ENCODE data around the gene ACTL6A.

The ACTL6A gene

DNA sequence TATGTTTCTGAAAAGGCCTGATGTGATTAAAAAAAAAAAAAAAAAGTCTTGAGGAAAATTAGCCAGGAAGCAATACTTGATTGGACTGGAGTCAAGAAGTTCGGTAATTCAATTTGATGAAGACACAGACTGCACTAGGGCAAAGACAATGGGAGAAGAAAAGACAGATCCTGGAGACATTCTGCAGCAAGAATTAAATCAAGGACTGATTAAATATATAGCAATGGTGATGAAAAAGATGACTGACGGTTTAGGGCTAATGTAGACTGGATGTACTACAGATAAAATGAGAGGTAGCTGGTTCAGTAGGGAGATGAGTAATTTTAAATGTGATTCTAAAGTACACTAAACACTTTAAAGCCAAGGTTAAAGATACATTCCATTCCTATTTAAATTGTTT is 27.9 kb downstream of the ACTL6A start:
- no peak for DNase-seq (ENCODE audit: low read depth)

DNA sequence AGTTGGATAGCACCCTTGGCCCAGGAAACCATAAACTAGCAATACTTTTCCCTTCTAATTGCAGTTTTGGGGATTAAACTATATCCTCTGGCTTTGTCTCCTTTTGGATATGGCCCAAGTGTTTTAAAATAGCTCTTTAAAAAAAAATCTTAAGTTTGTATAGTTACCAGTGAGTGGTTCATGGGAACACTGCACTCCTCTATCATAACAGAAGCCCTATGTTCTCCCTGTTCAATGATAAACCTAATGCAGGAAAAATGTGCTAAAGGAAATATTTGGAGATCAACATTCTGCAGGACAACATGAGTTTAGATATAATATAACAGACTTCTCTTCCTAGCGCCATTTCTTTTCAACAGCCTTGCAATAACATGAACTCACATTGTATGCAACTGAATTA is 28.6 kb downstream of the ACTL6A start:
- DNase-seq (ENCODE audit: low read depth), result no peak

DNA sequence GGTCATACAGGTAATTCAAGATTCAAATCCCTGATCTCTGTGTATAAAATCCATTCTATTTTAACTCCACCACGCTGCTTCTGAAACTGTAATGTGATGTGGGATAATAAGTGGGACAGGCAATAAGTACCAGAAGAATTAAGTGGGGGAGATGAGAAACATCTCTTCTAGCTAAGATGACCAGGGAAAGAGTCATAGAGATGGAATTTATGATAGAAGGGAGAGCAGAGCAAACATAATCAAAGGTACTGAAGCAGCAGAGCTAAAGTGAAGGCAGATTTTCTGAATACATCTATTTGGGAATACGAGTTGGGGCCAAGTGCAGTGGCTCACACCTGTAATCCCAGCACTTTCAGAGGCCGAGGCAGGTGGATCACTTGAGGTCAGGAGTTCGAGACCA is 36.8 kb downstream of the ACTL6A start:
- DNase-seq (ENCODE audit: low read depth), result no peak

DNA sequence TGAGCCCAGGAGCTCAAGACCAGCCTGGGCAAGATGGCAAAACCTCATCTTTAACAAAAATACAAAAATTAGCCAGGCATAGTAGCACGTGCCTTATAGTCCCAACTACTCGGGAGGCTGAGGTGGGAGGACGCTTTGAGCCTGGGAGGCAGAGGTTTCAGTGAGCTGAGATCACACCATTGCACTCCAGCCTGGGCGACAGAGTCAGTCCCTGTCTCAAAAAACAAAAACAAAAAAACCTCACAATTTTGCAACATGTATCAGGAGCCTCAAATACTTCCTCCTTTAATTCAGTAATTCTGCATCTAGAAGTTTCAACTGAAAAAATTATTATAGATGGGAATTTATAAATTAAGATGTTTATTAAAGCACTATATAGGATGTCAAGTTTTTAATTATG is 40.6 kb downstream of the ACTL6A start:
- no peak for DNase-seq (ENCODE audit: low read depth)

DNA sequence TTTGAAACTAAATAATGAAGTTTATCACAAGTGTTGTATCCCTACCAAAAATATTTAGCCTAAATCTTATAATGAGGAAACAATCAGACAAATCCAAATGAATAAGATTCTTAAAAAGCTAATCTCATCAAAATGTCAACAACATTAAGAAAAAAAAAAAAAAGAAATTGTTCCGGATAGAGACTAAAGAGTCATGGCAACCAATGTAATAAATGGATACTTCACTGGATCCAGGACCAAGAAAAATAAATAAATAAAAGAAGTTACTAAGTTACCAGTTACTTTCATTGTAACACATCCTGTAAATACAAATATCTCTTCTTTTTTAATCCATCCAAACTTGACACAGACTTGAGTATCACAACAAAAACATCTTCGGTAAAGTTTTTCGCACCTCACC is 41.1 kb downstream of the ACTL6A start:
- DNase-seq (ENCODE audit: low read depth), result no peak

DNA sequence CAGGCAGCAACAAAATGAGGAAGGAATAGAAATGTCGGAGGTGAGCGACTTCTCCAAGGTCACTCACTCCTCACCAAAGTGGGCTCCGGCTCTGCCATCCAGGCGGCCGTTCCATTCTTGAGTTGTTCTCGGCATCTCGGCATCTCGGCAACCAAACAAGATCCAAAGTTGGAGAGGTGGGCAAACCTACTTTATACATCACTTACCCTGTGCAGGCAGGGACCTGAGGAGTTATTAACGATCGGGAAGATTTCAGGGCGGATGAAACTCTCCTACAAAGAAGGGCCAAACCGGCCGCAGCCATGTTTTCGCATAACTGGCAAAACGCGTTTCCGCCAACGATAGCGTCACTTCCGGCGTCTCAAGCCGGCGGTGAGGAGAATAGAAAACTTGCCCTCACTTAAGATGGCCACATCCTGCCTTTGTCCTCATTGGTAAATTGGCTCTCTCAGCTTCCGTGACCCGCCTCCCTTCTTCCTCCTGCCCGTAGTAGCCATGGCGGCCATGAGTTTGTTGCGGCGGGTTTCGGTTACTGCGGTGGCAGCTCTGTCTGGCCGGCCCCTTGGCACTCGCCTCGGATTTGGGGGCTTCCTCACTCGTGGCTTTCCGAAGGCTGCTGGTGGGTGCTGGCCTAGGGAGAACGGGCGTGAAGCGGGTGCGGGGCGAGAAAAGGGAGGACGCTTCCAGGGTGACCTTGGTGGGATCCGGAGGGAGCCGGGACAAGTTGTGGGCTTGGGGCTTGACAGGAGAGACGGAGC is 41.8 kb downstream of the ACTL6A start, which contains the start of the genes MRPL47 and NDUFB5:
MRPL47 (minus strand) TSS at position 318 of the 758 bp plus-strand sequence; CDS start at position 304, 14 bp downstream.
NDUFB5 (plus strand) TSS at position 474 of the 758 bp plus-strand sequence; CDS start at position 496, 22 bp downstream.
- DNase-seq (ENCODE audit: low read depth), result peak; percentile 87

DNA sequence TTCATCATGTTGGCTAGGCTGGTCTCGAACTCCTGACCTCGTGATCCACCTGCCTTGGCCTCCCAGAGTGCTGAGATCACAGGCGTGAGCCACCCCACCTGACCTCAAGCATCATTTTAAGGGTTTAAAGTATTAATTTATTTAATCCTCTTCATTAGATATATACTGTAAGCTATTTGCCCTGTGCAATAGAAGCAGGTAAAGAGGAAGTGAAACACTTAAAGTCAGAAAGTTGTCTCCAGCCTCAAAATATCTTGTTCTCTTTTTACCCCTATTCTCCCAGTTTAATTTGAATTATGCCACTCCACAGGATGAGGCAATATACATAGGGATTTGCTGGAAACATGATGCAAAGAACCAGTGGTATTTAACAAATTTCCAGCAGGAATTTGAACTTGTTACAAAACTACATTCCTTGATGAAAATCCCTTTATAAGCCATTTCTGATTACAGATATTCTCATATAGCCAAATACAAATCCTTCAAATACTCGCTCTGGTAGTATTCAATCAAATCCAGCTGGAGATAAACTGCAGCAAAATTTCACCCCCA is 43.9 kb downstream of the ACTL6A start:
- no peak for DNase-seq (ENCODE audit: low read depth)

DNA sequence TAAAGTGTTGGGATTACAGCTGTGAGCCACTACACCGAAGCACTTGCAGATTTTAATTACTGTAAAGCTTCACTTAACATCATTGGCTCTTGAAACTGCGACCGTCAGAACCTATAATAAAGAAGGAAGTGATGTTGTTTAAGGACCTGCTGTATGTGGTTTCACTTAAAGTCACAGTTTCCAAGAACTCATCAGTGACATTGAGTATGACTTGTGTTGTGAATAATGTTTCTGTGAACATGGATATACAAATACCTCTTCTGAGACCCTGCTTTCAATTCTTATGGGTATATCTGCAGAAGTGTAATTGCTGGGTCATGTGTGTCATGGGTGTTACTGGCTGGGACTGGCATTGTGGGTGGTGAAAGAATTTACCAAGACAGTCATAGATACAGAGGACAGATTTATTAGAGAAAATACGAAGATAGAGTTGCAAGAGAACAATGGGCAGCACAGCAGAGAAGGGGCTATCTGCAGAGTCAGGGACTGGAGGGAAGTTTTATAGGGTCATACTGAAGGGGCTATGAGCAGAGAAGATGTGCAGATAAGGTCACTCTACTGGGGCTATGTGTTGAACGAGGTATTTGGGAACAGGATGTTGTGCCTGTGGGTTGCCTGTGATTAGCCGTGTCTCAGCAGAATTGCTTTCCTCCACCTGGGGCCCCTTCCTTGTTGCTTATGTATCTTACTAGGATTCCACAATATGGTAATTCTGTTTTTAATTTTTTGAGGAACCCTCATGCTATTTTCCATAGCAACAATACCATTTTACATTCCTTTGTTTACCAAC is 46.4 kb downstream of the ACTL6A start:
- no peak for DNase-seq (ENCODE audit: low read depth)

DNA sequence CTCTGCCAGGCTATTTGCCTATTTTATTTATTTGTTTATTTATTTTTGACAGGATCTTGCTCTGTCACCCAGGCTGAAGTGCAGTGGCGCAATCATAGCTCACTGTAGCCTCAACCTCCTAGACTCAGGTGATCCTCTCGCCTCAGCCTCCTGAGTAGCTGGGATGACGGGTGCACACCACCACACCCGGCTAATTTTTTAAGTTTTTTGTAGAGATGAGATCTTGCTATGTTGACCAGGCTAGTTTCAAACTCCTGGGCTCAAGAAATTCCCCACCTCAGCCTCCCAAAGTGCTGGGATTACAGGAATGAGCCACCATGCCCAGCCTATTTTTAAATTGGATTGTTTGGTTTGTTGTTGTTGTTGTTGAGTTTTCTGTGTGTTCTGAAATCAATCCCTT is 47.3 kb downstream of the ACTL6A start:
- no peak for DNase-seq (ENCODE audit: low read depth)

DNA sequence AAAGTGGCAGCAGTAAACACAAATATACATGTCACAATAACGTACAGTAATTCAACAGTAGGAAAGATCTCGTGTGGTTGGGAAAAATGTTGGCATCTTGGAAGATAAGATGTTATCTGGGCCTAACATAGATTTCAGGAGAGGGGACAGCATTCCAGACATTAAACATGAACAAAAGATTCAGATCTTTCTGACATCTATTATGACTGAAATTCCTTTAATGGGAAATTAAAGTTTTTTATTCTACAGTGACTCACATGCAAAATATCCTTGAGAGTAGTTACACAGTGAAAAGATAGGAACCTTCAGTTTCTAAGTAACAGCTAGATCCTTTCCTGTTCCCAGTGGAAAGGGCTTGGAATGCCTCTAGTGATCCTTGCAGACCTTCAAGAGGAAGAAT is 51.1 kb downstream of the ACTL6A start:
- DNase-seq (ENCODE audit: low read depth), result peak; percentile 34

DNA sequence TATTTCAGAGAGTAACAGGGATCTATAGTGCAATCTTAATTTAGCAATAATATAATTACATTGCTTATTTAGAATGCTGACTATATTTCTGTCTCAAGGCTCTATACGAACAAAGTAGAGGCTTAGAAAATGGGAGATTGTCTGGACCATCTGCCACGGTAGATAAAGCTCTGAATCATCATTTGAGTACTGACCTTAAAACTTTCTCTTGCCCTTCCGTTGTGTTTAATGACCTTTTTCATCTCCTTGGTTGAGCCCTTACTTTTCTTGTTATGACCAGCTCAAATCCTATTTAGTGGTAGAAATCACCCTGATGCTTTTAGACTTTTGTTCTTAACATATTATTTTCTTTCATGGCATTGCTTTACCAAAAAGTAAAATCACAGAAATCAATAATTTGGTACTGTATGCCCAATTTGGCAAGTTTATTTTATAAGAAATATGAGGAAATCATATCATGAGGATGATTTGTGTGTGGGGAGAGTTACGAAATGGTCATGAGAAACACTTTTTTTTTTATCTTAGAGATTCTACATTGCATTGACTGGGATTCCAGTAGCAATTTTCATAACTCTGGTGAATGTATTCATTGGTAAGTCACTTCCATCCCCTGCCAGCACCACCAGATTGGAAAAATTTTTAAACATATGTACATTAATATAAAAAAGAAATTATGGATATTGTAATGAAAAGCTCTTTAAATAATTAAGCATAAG is 52.9 kb downstream of the ACTL6A start:
- no peak for DNase-seq (ENCODE audit: low read depth)

DNA sequence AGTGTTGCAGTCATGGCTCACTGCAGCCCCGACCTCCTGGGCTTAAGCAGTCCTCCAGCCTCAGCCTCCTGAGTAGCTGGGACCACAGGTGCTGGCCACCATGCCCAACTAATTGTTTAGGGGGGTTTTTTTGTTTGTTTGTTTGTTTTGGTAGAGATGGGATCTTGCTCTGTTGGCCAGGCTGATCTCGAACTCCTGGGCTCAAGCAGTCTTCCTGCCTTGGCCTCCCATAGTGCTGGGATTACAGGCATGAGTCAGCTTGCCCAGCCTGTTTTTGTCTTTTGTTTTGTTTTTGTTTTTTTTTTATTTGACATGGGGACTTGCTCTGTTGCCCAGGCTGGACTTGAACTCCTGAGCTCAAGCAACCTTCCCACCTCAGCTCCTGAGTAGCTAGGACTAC is 59.3 kb downstream of the ACTL6A start:
- DNase-seq (ENCODE audit: low read depth), result no peak

DNA sequence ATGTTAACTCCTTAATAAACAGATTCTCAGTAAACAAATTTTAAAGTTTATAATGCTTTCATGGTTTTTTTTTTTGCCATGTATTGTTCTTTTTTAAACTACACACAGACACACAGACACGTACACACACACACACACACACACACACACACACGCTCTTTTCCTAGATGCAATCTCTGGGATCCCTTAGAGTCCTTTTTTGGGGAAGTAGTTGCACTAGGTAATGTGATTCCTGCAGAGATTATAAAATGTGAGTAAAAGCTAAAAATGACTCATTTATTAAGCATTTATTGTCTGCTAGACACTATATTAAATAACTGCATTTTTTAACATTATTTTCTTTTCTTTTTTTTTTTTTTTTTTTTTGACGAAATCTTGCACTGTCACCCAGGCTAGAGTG is 61.7 kb downstream of the ACTL6A start:
- DNase-seq (ENCODE audit: low read depth), result peak; percentile 13

DNA sequence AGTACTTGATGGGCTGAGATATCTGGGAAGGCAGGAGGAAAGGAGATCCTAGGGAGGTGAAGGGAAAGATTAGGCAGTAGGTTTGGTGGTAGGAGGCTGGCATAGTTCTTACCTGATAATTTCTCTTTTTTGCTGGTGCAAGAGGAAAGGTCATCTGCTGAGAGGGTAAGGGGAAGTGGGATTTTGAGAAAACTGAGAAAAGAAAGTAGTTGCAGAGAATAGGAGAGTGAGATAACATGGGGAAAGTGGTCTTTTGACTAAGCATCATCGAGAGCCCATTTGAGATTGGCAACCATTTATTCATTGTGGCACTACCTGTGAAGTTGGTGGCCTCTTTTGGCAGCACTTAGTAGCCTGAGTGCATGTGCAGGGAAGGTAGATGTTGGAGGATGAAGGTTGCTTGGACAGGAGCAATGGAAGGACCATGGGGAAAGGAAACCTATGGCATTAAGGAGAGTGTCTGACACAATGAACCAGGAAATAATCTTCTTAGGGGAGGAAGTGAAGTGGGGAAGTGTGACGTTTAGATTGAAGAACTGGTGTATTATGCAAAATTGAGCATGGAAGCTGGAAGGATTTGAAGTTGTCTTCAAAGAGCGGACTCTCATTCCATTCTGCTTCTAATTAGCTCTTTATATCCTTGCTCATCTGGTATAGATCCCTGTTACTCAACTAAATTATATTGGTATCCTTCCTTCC is 68.2 kb downstream of the ACTL6A start:
- DNase-seq (ENCODE audit: low read depth), result no peak

All from non-pigmented ciliary epithelial cell (primary cell).